DOHH2 (cell line): ENCODE results near the gene ADAMTS9.

Source experiments
- H3F3A ChIP-seq: fragments of 200-600 bp; sonication (generic), shearing (Covaris generic); 2 replicates; pipeline ENCODE4 v1.6.0; 2016; ENCODE audit warnings: antibody characterized with exemption, mild to moderate bottlenecking; ENCODE audit not compliant: control insufficient read depth, insufficient read depth
- H3K27ac ChIP-seq: fragments of 200-600 bp; sonication (generic); 2 replicates; pipeline ENCODE4 v1.5.1; 2014; ENCODE audit warnings: low read depth, mild to moderate bottlenecking, low read length, moderate library complexity
- H3K27me3 ChIP-seq: fragments of 200-600 bp; sonication (generic); 2 replicates; pipeline ENCODE4 v1.6.1; 2014; ENCODE audit warnings: mild to moderate bottlenecking, low read length, mixed read lengths; ENCODE audit not compliant: control insufficient read depth
- H3K36me3 ChIP-seq: fragments of 200-600 bp; sonication (generic); 2 replicates; pipeline ENCODE4 v1.6.1; 2014; ENCODE audit warnings: mild to moderate bottlenecking, low read length, moderate library complexity, mixed read lengths; ENCODE audit not compliant: control insufficient read depth
- H3K4me1 ChIP-seq: fragments of 200-600 bp; sonication (generic); 2 replicates; pipeline ENCODE4 v1.6.1; 2014; ENCODE audit warnings: mild to moderate bottlenecking, low read length, mixed read lengths; ENCODE audit not compliant: control insufficient read depth
- H3K4me2 ChIP-seq: fragments of 200-600 bp; sonication (generic); 2 replicates; pipeline ENCODE4 v1.6.0; 2014; ENCODE audit warnings: mild to moderate bottlenecking, low read length, moderate library complexity
- H3K4me3 ChIP-seq: fragments of 200-600 bp; sonication (generic); 2 replicates; pipeline ENCODE4 v1.5.1; 2014; ENCODE audit warnings: mild to moderate bottlenecking, low read length, mixed read lengths
- H3K79me2 ChIP-seq: fragments of 200-600 bp; sonication (generic); 2 replicates; pipeline ENCODE4 v1.6.1; 2014; ENCODE audit warnings: mild to moderate bottlenecking, low read length, mixed read lengths; ENCODE audit not compliant: control insufficient read depth
- H3K9me2 ChIP-seq: fragments of 200-600 bp; sonication (generic); replicated peaks from 2 replicates; pipeline ENCODE4 v1.6.1; 2014; ENCODE audit warnings: mild to moderate bottlenecking, low read length, mixed read lengths; ENCODE audit not compliant: control insufficient read depth
- H3K9me3 ChIP-seq: fragments of 200-600 bp; sonication (generic); 2 replicates; pipeline ENCODE4 v1.6.1; 2014; ENCODE audit warnings: antibody characterized with exemption, low read length, mixed read lengths; ENCODE audit not compliant: control insufficient read depth, insufficient read depth
- H4K20me1 ChIP-seq: fragments of 200-600 bp; sonication (generic); 2 replicates; pipeline ENCODE4 v1.6.0; 2014; ENCODE audit warnings: low read depth, mild to moderate bottlenecking, antibody characterized with exemption, low read length, moderate library complexity; ENCODE audit not compliant: control insufficient read depth, insufficient read depth
- EZH2phosphoT487 ChIP-seq: fragments of 200-600 bp; sonication (generic); IDR thresholded peaks from 2 replicates; pipeline ENCODE4 v1.6.1; 2017; ENCODE audit warnings: borderline replicate concordance, mild to moderate bottlenecking, antibody characterized with exemption, low read length, moderate library complexity, mixed read lengths
- TF ChIP-seq, protein P1 (sequence below): fragments of 200-600 bp; sonication (generic); IDR thresholded peaks from one replicate; pipeline ENCODE4 v1.5.1; 2014; ENCODE audit warnings: antibody characterized with exemption, mild to moderate bottlenecking, low read depth, low read length; ENCODE audit not compliant: poor library complexity, severe bottlenecking

Gene ADAMTS9

DNA sequence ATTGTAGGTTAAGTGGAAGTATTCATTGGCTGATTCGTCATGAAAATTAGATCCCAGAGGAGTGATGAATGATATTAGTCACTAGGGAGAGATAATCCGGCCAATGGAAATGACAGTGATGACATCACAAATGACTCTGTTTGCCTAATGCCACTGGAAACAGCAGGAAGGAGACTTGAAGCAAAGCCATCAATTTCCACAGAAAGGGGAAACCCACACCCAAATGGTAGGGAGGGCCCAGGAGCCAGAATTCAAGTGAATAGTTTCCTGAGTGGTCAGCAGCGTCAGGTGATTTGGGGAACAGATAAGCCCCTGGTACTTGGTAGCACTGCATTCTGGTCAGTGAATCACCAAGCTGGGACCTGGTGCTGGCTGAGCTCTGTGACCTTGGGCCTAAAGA lies 3.3 kb upstream of the ADAMTS9 start:
- Histone ChIP-seq H3K4me3 (no peak overlapping the region), H3K36me3 (no peaks in the 10 kb centered on the region), H3K4me1 (no peaks in the 10 kb centered on the region), H3F3A (no peaks in the 10 kb centered on the region), H4K20me1 (no peaks in the 10 kb centered on the region), H3K4me2 (no peak overlapping the region), H3K27me3 (no peaks in the 10 kb centered on the region), H3K79me2 (no peaks in the 10 kb centered on the region), H3K9me2 (no peaks in the 10 kb centered on the region), H3K27ac (no peak overlapping the region), H3K9me3 (0 out of 2 replicates have a peak, but pooled peaks cover 5% of the 10 kb centered on the region)
- TF ChIP-seq, protein P1, sequence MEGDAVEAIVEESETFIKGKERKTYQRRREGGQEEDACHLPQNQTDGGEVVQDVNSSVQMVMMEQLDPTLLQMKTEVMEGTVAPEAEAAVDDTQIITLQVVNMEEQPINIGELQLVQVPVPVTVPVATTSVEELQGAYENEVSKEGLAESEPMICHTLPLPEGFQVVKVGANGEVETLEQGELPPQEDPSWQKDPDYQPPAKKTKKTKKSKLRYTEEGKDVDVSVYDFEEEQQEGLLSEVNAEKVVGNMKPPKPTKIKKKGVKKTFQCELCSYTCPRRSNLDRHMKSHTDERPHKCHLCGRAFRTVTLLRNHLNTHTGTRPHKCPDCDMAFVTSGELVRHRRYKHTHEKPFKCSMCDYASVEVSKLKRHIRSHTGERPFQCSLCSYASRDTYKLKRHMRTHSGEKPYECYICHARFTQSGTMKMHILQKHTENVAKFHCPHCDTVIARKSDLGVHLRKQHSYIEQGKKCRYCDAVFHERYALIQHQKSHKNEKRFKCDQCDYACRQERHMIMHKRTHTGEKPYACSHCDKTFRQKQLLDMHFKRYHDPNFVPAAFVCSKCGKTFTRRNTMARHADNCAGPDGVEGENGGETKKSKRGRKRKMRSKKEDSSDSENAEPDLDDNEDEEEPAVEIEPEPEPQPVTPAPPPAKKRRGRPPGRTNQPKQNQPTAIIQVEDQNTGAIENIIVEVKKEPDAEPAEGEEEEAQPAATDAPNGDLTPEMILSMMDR, result no peak
- no peak for TF ChIP-seq EZH2phosphoT487

DNA sequence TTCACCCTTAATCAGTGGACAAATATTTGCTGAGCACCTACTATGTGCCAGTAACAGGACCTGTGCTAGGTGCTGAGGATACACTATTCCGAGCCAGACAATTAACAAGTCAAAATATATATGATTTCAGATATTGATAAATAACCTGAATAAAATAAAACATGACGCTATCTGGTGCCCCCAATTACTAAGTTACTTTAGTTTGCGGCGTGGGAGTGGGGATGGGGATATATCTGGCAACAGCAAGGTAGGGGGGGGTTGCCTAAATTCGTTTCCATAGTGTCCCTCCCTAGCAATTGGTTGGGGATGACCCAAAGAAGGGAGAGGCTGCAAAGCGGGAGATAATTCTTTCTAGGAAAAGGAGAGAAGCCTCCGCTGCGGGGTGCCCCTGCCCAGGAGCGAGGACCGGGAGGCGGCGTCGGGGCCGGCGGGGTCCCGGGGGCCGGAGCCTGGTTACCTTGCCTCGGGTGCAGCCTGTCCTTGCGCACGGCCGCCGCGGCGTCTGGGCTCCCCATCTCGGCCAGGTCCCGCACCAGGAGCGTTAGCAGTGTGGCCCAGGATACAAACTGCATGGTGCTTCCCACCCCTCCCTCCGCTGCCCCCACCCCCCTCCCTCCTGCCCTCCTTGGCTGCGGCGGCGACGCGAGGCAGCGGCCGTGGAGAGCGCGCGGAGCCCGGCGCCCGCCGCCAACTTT lies 567 bp downstream of the ADAMTS9 start:
- H3K27ac ChIP-seq, result no peak overlapping the region
- 0 out of 2 replicates have a peak, but pooled peaks cover 5% of the 10 kb centered on the region for H3K9me3 ChIP-seq
- H3K79me2 ChIP-seq, result no peaks in the 10 kb centered on the region
- H4K20me1 ChIP-seq, result no peaks in the 10 kb centered on the region
- H3K4me1 ChIP-seq, result no peaks in the 10 kb centered on the region
- TF ChIP-seq, protein P1, result no peak
- no peak for TF ChIP-seq EZH2phosphoT487
- no peak overlapping the region for H3K4me3 ChIP-seq
- no peaks in the 10 kb centered on the region for H3K36me3 ChIP-seq
- no peaks in the 10 kb centered on the region for H3F3A ChIP-seq
- H3K9me2 ChIP-seq, result no peaks in the 10 kb centered on the region
- H3K27me3 ChIP-seq, result no peaks in the 10 kb centered on the region
- H3K4me2 ChIP-seq, result no peak overlapping the region

DNA sequence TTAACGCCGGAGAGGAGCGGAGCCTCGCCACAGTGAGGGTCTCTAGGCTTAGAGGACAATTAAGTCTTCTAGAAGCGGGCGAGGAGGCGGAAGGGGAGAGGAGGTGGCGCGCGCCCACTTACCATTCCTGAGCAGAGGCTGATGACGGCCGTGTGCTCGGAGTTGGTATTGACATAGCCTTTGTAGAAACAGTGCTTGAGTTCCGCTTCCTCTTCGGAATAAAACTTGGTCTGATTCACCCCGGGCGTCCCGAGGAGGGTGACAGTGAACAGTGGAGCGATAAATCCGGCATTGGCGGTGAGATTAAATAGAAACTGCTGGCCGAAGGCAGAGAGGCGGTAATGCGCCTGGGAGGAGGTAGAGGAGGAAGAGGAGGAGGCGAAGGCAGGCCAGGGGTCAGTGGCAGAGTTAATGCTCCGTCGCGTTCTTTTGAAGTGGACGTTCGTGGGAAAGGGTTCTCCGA lies 1.3 kb downstream of the ADAMTS9 start:
- Histone ChIP-seq H4K20me1 (no peaks in the 10 kb centered on the region), H3K27ac (no peak overlapping the region), H3K79me2 (no peaks in the 10 kb centered on the region), H3K4me1 (no peaks in the 10 kb centered on the region), H3K9me3 (0 out of 2 replicates have a peak, but pooled peaks cover 5% of the 10 kb centered on the region), H3K27me3 (no peaks in the 10 kb centered on the region), H3K4me2 (no peak overlapping the region), H3F3A (no peaks in the 10 kb centered on the region), H3K36me3 (no peaks in the 10 kb centered on the region), H3K4me3 (no peak overlapping the region), H3K9me2 (no peaks in the 10 kb centered on the region)
- no peak for TF ChIP-seq EZH2phosphoT487
- TF ChIP-seq, protein P1, result no peak
